Gastroesophageal sphincter (tissue), 4 donors: ENCODE results near the gene VPS13C. TPM values are rescaled to one million over a fixed set of nuclear protein-coding genes. Genes with fewer than 3 reads are reported as not detected.
"Not testable (repeated sequence)": the region's sequence is repeated elsewhere in the genome, so short reads cannot be mapped to it uniquely, and the experiment has no call there.

ENCODE experiments used
- ATAC-seq: fragments of 150-250 bp; one replicate; pipeline ENCODE4 v1.9.1; 2016; ENCODE audit warnings: mild to moderate bottlenecking, moderate library complexity
- H3K27ac ChIP-seq, 4 donors: fragments of 200-600 bp; sonication (generic) in 3 of 4; 1 replicate in 3 of 4; 2 replicates in 1 of 4; pipeline ENCODE4 v1.5.1; 2016 to 2019
- H3K27me3 ChIP-seq: fragments of 200-600 bp; sonication (generic); one replicate; pipeline ENCODE4 v1.5.1; 2019
- H3K36me3 ChIP-seq, 2 donors: fragments of 200-600 bp; sonication (generic); one replicate each; pipeline ENCODE4 v1.5.1; 2019; ENCODE audit warnings: control low read depth in 1 of 2
- H3K4me1 ChIP-seq, 3 donors: fragments of 200-600 bp; sonication (generic); 1 replicate in 2 of 3; 2 replicates in 1 of 3; pipeline ENCODE4 v1.5.1; 2016 to 2019; ENCODE audit warnings: control low read depth in 2 of 3
- H3K4me3 ChIP-seq, 2 donors: fragments of 200-600 bp; sonication (generic); one replicate each; pipeline ENCODE4 v1.5.1; 2019; ENCODE audit warnings: mild to moderate bottlenecking in 1 of 2, moderate library complexity in 1 of 2
- H3K9me3 ChIP-seq, 3 donors: fragments of 200-600 bp; sonication (generic); one replicate each; pipeline ENCODE4 v1.5.1; 2017 to 2019; ENCODE audit warnings: control low read depth in 2 of 3
- EP300 ChIP-seq: sonication (generic); formaldehyde crosslinking; IDR thresholded peaks from one replicate; pipeline ENCODE4 v1.6.1; 2017; ENCODE audit warnings: antibody characterized with exemption, mild to moderate bottlenecking
- POLR2A ChIP-seq, 2 donors: fragments of 450-650 bp; IDR thresholded peaks; one replicate each; pipeline ENCODE4 v1.6.1; 2017; ENCODE audit warnings: antibody characterized with exemption in 2 of 2, mild to moderate bottlenecking in 2 of 2, moderate library complexity in 1 of 2
- POLR2AphosphoS5 ChIP-seq: sonication (generic); formaldehyde crosslinking; IDR thresholded peaks from one replicate; pipeline ENCODE4 v1.6.1; 2017; ENCODE audit warnings: antibody characterized with exemption
- WGBS, 2 donors: methylation state at CpG; one replicate each; pipeline ENCODE4 v1.1.5; 2018; ENCODE audit warnings: low coverage in 1 of 2; 5-methylcytosine and 5-hydroxymethylcytosine counted together
- total RNA-seq, 4 donors: library from RNA; depleted of rRNA; stranded (reverse); fragments of >200 nt; gene quantifications; one replicate each; pipeline ENCODE4 v1.1.0, GENCODE V29; 2016
- TF ChIP-seq, protein P1 (sequence below), 4 experiments: fragments of 200-600 bp in 2 of 4; fragments of 450-650 bp in 2 of 4; sonication (generic) in 1 of 4; IDR thresholded peaks; one replicate each; pipeline ENCODE4 v1.5.1; 2017 to 2019; ENCODE audit warnings: antibody characterized with exemption in 4 of 4, mild to moderate bottlenecking in 2 of 4, moderate library complexity in 2 of 4

VPS13C gene
- total RNA-seq, 4 donors from 2014 or later, result 62.2 to 108 (median 83.4) TPM

DNA sequence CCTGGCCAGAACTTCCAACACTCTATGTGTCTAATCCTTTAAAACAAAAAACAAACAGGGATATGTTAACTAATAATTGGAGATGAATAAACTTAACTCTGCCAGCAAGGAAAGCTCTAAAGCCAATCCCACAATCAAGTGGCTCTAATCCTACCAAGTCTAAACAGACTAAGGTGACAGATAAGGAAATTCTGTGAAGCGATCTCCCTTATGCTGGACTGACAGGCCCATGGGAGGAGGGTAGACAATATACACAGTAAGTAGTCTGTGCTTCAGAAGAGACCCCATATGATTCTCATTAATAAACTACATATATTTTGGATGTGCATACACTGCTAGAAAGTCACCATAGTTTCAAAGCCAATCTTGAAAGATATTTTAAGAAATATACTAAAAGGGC is 10.1 kb downstream of the VPS13C start:
- no peaks in the 10 kb centered on the region for H3K9me3 ChIP-seq
- no peaks in the 10 kb centered on the region for H3K27me3 ChIP-seq
- no peak for ATAC-seq
- no peaks in the 10 kb centered on the region for H3K36me3 ChIP-seq
- TF ChIP-seq POLR2A (IDR thresholded peaks at IDR 0.05) (no peak), EP300 (no peak), POLR2AphosphoS5 (no peak)
- TF ChIP-seq, protein P1, sequence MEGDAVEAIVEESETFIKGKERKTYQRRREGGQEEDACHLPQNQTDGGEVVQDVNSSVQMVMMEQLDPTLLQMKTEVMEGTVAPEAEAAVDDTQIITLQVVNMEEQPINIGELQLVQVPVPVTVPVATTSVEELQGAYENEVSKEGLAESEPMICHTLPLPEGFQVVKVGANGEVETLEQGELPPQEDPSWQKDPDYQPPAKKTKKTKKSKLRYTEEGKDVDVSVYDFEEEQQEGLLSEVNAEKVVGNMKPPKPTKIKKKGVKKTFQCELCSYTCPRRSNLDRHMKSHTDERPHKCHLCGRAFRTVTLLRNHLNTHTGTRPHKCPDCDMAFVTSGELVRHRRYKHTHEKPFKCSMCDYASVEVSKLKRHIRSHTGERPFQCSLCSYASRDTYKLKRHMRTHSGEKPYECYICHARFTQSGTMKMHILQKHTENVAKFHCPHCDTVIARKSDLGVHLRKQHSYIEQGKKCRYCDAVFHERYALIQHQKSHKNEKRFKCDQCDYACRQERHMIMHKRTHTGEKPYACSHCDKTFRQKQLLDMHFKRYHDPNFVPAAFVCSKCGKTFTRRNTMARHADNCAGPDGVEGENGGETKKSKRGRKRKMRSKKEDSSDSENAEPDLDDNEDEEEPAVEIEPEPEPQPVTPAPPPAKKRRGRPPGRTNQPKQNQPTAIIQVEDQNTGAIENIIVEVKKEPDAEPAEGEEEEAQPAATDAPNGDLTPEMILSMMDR (IDR thresholded peaks at IDR 0.05), result no peak
- no peak overlapping the region for H3K27ac ChIP-seq
- WGBS, 2 donors, result 100% methylated on average over 1 of the region's 1 CpG
- H3K4me3 ChIP-seq, result no peak overlapping the region
- peaks cover 0 to 39% (median 2%) of the 10 kb centered on the region in 3 donors for H3K4me1 ChIP-seq

DNA sequence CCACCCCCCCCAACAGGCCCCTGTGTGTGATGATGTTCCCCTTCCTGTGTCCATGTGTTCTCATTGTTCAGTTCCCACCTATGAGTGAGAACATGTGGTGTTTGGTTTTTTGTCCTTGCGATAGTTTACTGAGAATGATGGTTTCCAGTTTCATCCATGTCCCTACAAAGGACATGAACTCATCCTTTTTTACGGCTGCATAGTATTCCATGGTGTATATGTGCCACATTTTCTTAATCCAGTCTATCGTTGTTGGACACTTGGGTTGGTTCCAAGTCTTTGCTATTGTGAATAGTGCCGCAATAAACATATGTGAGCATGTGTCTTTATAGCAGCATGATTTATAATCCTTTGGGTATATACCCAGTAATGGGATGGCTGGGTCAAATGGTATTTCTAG is 12.0 kb downstream of the VPS13C start:
- 76 to 90% methylated on average over 3 of the region's 4 CpGs for WGBS, 2 donors
- H3K27me3 ChIP-seq, result not testable (repeated sequence)

DNA sequence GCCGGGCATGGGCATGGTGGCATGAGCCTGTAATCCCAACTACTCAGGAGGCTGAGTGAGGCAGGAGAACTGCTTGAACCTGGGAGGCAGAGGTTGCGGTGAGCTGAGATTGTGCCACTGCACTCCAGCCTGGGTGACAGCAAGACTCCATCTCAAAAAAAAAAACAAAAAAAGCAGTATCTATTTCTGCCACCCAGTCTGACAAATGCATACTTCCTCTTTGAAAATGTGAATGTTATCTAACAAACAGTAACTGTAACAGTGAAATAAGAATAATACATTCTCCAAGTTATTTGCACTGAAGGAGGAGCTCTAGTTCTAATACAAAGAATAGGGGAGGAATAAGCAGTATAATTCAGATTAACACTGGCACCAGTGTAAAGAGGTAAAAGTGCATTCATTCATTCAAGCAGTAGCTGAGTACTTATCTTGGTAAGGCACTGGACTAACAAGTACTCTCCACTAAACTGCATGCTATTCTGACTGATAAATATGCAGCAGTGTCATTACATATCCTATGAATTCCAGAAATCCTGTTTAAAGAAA is 12.9 kb downstream of the VPS13C start:
- no peak overlapping the region for H3K27ac ChIP-seq
- no peaks in the 10 kb centered on the region for H3K27me3 ChIP-seq
- H3K4me1 ChIP-seq, result peaks cover 0 to 23% (median 0%) of the 10 kb centered on the region in 3 donors
- peaks cover 0 to 13% of the 10 kb centered on the region in 2 donors for H3K36me3 ChIP-seq
- H3K4me3 ChIP-seq, result no peak overlapping the region
- no peak for TF ChIP-seq POLR2A (IDR thresholded peaks at IDR 0.05)
- TF ChIP-seq, protein P1 (IDR thresholded peaks at IDR 0.05), result no peak
- TF ChIP-seq POLR2AphosphoS5, result no peak
- TF ChIP-seq EP300, result no peak
- H3K9me3 ChIP-seq, result no peaks in the 10 kb centered on the region
- no peak for ATAC-seq
- WGBS, 2 donors, result 76 to 86% methylated on average over 2 of the region's 2 CpGs

More for the DNA sequence above, 12.0 kb downstream of the VPS13C start:
- not testable (repeated sequence) for H3K9me3 ChIP-seq, ATAC-seq, H3K36me3 ChIP-seq, H3K4me3 ChIP-seq, H3K27ac ChIP-seq
- peaks cover 0 to 30% (median 0%) of the 10 kb centered on the region in 3 donors for H3K4me1 ChIP-seq

DNA sequence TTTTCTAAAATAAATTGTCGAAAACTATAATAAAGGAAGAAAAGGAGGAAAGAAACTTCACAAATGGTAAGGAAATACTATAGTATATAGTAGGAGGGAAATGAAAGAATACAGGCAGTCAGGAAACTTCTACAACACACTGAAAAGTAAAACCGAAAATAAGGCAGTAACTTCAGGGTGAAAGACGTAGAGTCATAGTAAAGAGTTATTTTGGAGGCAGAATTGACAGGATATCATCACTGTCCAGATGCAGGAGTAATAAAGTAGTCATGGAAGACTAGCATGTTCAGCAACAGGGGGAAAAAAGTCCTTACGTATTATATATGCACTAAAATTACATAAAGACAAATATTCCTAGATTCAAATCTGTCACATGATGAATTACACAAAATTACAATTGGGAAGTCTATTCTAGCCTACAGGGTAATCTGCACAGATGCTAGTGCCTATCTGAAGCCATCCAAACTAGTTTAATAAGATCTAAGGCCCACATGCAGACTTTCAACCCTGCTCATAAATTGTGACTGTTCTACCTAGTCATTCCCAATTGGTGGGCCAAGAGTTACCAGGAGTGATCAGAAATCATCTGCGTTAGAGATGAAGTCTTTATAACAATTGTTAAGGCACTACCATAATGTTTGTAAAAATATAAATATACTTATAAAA is 14.0 kb downstream of the VPS13C start:
- 75 to 89% methylated on average over 4 to 5 of the region's 5 CpGs for WGBS, 2 donors
- no peaks in the 10 kb centered on the region for H3K9me3 ChIP-seq
- H3K36me3 ChIP-seq, result peaks cover 0 to 20% of the 10 kb centered on the region in 2 donors
- TF ChIP-seq EP300 (no peak), POLR2A (IDR thresholded peaks at IDR 0.05) (no peak)
- TF ChIP-seq, protein P1 (IDR thresholded peaks at IDR 0.05), result no peak
- ATAC-seq, result no peak
- no peak overlapping the region for H3K4me3 ChIP-seq
- no peaks in the 10 kb centered on the region for H3K27me3 ChIP-seq
- H3K4me1 ChIP-seq, result peaks cover 0 to 18% (median 0%) of the 10 kb centered on the region in 3 donors
- H3K27ac ChIP-seq, result no peak overlapping the region

DNA sequence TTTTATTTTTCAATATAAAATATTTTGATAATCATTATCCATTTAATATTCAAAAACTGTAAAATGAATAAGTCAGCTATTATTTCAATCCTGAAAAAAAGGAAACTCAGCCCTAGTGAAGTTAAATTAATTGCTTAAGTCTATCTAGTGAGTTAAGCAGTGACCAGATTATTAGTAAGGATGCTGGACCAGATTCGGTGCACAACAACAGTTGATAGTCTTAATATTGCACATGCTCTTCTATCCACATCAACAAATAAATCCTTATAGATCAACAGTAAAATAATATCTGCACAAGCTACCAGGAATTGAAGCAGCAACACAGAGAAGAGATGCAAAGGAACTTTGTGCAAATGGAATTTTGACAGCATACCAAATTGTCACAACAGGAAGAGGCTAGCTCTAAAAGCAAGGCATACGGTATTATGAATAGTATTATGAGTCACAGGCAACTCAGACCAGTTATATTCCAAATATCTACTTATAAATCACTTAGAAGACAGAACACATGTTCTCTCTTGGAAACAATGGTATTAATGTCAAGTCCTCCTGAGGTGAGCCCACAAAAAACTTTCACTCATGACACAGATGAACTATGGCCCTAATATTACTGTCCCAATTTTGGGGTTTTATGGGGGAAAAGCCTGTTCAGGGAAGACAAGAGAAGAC is 24.9 kb downstream of the VPS13C start:
- Histone ChIP-seq H3K4me1 (peaks cover 0 to 8% (median 5%) of the 10 kb centered on the region in 3 donors), H3K4me3 (no peak overlapping the region), H3K27me3 (no peaks in the 10 kb centered on the region), H3K9me3 (no peaks in the 10 kb centered on the region), H3K27ac (no peak overlapping the region), H3K36me3 (peaks cover 0 to 46% of the 10 kb centered on the region in 2 donors)
- WGBS, 2 donors, result 27 to 31% methylated on average over 2 of the region's 2 CpGs
- no peak for ATAC-seq
- TF ChIP-seq POLR2A (IDR thresholded peaks at IDR 0.05) (no peak), POLR2AphosphoS5 (no peak), EP300 (no peak)
- TF ChIP-seq, protein P1 (IDR thresholded peaks at IDR 0.05), result no peak
